ENCODE results near the gene PJA2.

DNA sequence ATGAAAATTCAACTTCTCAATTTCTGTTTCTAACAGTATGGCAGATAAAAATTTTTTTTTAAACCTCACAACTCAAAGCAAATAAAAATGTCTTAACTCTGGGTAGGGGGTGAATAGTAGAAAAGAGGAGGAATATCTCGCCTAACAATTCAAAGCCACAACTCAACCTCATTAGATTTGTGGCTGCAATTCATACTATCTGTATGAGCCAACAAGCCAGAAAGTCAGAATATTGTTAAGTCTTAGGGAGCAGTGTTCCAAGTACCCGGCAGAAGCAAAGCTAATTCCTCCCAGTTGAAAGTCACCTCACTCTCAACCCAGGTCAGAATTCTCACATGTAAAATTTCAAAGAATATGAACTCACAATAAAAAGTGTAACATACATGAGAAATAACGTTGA, 15.0 kb downstream of the PJA2 start:
- TF ChIP-seq RFX5 (IDR thresholded peaks at IDR 0.05; ENCODE audit: borderline replicate concordance, low read depth, low read length) (no peak), POLR2AphosphoS5 (IDR thresholded peaks at IDR 0.05; ENCODE audit: low read depth, low read length) (no peak), NRF1 (IDR thresholded peaks at IDR 0.05; ENCODE audit: low read depth, low read length) (no peak), JUND (IDR thresholded peaks at IDR 0.05; ENCODE audit: low read length) (no peak), KDM1A (IDR thresholded peaks at IDR 0.05; ENCODE audit: borderline replicate concordance, low read length) (no peak), CEBPB (IDR thresholded peaks at IDR 0.05; ENCODE audit: low read depth, low read length) (no peak)

Data from H1 (cell line).